K562 (cell line): ENCODE measurements around the gene DDX50. TPM values are rescaled to one million over a fixed set of nuclear protein-coding genes. Genes with fewer than 3 reads are reported as not detected.

Experiments
- ATF2 ChIP-seq: sonication (generic); formaldehyde crosslinking; IDR thresholded peaks from 2 replicates; pipeline ENCODE4 v1.8.1; 2022; ENCODE audit warnings: missing genetic modification reagents
- CREBBP ChIP-seq: IDR thresholded peaks from one replicate; pipeline ENCODE4 v1.6.1; 2012; ENCODE audit warnings: low read depth, mild to moderate bottlenecking, control low read depth, inconsistent platforms, low read length
- ESRRB ChIP-seq: fragments of 250-450 bp; sonication (Bioruptor Pico); IDR thresholded peaks from 2 replicates; pipeline ENCODE4 v1.5.0; 2020; ENCODE audit warnings: mild to moderate bottlenecking, moderate library complexity, borderline replicate concordance
- HDAC6 ChIP-seq: IDR thresholded peaks from 2 replicates; pipeline ENCODE4 v1.6.1; 2012; ENCODE audit warnings: low read depth, mild to moderate bottlenecking, control low read depth, inconsistent platforms, low read length, moderate library complexity
- HLTF ChIP-seq: fragments of 450-650 bp; IDR thresholded peaks from 2 replicates; pipeline ENCODE4 v1.6.1; 2016
- IRF9 ChIP-seq: fragments of 450-650 bp; IDR thresholded peaks from 2 replicates; pipeline ENCODE4 v1.6.1; 2016; ENCODE audit warnings: missing biosample characterization, missing genetic modification characterization
- MAFF ChIP-seq: IDR thresholded peaks from 2 replicates; pipeline ENCODE4 v1.6.1; 2012; ENCODE audit warnings: low read length, improper control_type of control experiment
- NCOA4 ChIP-seq: fragments of 450-650 bp; IDR thresholded peaks from 2 replicates; pipeline ENCODE4 v1.6.1; 2018; ENCODE audit warnings: mild to moderate bottlenecking; ENCODE audit not compliant: partially characterized antibody
- NCOA6 ChIP-seq: fragments of 450-650 bp; IDR thresholded peaks from 2 replicates; pipeline ENCODE4 v1.6.1; 2017; ENCODE audit warnings: mild to moderate bottlenecking
- PHF20 ChIP-seq: fragments of 450-650 bp; IDR thresholded peaks from 2 replicates; pipeline ENCODE4 v1.6.1; 2018; ENCODE audit not compliant: partially characterized antibody
- PHF21A ChIP-seq: fragments of 450-650 bp; IDR thresholded peaks from 2 replicates; pipeline ENCODE4 v1.6.1; 2017; ENCODE audit warnings: low read depth, borderline replicate concordance
- RREB1 ChIP-seq: fragments of 250-450 bp; sonication (Bioruptor Pico); IDR thresholded peaks from 2 replicates; pipeline ENCODE4 v1.4.0; 2020
- SFPQ ChIP-seq: fragments of 200-400 bp; formaldehyde crosslinking; IDR thresholded peaks from 2 replicates; pipeline ENCODE4 v1.6.1; 2017; ENCODE audit warnings: mild to moderate bottlenecking, low read depth, low read length, moderate library complexity
- SOX6 ChIP-seq: fragments of 450-650 bp; IDR thresholded peaks from 2 replicates; pipeline ENCODE4 v1.6.1; 2014; ENCODE audit warnings: mild to moderate bottlenecking
- U2AF2 ChIP-seq: fragments of 200-400 bp; formaldehyde crosslinking; optimal IDR thresholded peaks from 2 replicates; pipeline ENCODE3; 2017; ENCODE audit warnings: low read depth, mild to moderate bottlenecking, low read length
- ZNF449 ChIP-seq: fragments of 250-450 bp; sonication (Bioruptor Pico); IDR thresholded peaks from 2 replicates; pipeline ENCODE4 v1.8.0; 2022; ENCODE audit warnings: moderate library complexity, mild to moderate bottlenecking, inconsistent platforms
- ZNF584 ChIP-seq: fragments of 200-800 bp; sonication (Bioruptor generic); IDR thresholded peaks from 2 replicates; pipeline ENCODE4 v1.6.1; 2016; ENCODE audit warnings: low read depth, mild to moderate bottlenecking, missing genetic modification characterization, missing compliant biosample characterization
- polyA plus RNA-seq, 8 experiments: library from polyadenylated mRNA; depleted of rRNA in 4 of 8; stranded (reverse) in 5 of 8; unstranded in 3 of 8; fragments of >200 nt; fragmentation: Nextera tagmentation in 2 of 8; fragmentation: Illumina TruSeq in 1 of 8; extraction: Ambion mirVana in 2 of 8; extraction: Trizol in 1 of 8; gene quantifications; 2 replicates each; pipeline versions ENCODE4 v1.2.1 to v1.2.3, GENCODE V29; 2011 to 2014; ENCODE audit warnings: inconsistent platforms in 1 of 8, missing spikeins in 1 of 8
- total RNA-seq, 7 experiments: library from RNA; depleted of rRNA in 6 of 7; stranded (reverse); fragments of >200 nt in 6 of 7; fragmentation: Illumina TruSeq in 2 of 7; extraction: Trizol in 2 of 7; gene quantifications; 2 replicates each; pipeline versions ENCODE4 v1.2.1 to v1.2.3, GENCODE V29; 2011 to 2021; ENCODE audit warnings: low replicate concordance in 1 of 7

Gene DDX50
- total and polyA plus RNA-seq, 9 of the 15 experiments (the other 6 are each of a cell fraction or from before 2014, with no cell fraction given): 36.7 to 86.8 (median 57.4) TPM

GRCh38 chr10:68955832-68956532 lies 54.9 kb downstream of the DDX50 start, which contains the start of gene DDX21 (continued):
- TF ChIP-seq PHF20 (peak; percentile 99), CREBBP (no peak), ESRRB (no peak), PHF21A (peak; percentile 21; the same call in 1 of the 2 replicates), SFPQ (no peak), HDAC6 (no peak), ZNF449 (CRISPR knock-in tag) (no peak), NCOA4 (no peak), IRF9 (tag) (no peak), ZNF584 (no peak), U2AF2 (no peak), NCOA6 (no peak), ATF2 (CRISPR knock-in tag) (no peak; the same call in 1 of the 2 replicates), MAFF (no peak), RREB1 (CRISPR knock-in tag) (no peak), SOX6 (peak; percentile 47), HLTF (no peak)
